ENCODE data around the gene POSTN. TPM values are rescaled to one million over a fixed set of nuclear protein-coding genes. Genes with fewer than 3 reads are reported as not detected.
"Not testable (repeated sequence)": the region's sequence is repeated elsewhere in the genome, so short reads cannot be mapped to it uniquely, and the experiment has no call there.

The POSTN gene
- total RNA-seq, 1 experiment from 2014 or later = 0.29 TPM

DNA sequence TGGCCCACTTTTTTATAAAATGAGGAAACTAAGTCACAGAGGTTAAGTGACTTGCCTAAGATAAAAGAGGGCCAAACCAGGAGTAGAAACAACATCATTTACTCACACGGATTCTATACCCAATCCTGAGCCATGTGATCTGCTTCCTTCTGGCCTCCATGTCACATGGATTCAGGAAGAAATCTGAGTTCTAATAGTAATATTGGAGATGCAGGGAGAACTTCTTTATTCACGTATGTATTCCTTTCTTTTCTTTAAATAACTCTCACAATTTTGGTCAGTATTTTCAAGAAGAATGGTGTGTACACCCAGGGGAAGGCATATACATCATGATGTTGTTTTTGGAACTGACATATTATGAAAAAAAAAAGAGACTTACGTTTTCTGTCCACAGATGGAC, 1.8 kb downstream of the POSTN start:
- intact Hi-C loops (cut with micrococcal nuclease; ENCODE audit: unreplicated experiment) = no loop called here
- Mint-ChIP-seq H3K4me1 (ENCODE audit: low read depth, unreplicated experiment) (no peaks in the 10 kb centered on the region), H3K36me3 (ENCODE audit: insufficient read depth, unreplicated experiment) (no peaks in the 10 kb centered on the region), H3K27me3 (ENCODE audit: insufficient read depth, unreplicated experiment) (no peaks in the 10 kb centered on the region), H3K27ac (ENCODE audit: unreplicated experiment) (no peak overlapping the region), H3K9me3 (ENCODE audit: unreplicated experiment) (no peaks in the 10 kb centered on the region), H3K4me3 (ENCODE audit: unreplicated experiment) (no peak overlapping the region)
- H3K36me3 ChIP-seq (ENCODE audit: control insufficient read depth, insufficient read depth, low read length) = no peaks in the 10 kb centered on the region
- H3K27me3 ChIP-seq (replicated peaks; ENCODE audit: control insufficient read depth, insufficient read depth, low read length) = no peaks in the 10 kb centered on the region; the same call in 1 of the 2 replicates
- TF ChIP-seq, protein P1, sequence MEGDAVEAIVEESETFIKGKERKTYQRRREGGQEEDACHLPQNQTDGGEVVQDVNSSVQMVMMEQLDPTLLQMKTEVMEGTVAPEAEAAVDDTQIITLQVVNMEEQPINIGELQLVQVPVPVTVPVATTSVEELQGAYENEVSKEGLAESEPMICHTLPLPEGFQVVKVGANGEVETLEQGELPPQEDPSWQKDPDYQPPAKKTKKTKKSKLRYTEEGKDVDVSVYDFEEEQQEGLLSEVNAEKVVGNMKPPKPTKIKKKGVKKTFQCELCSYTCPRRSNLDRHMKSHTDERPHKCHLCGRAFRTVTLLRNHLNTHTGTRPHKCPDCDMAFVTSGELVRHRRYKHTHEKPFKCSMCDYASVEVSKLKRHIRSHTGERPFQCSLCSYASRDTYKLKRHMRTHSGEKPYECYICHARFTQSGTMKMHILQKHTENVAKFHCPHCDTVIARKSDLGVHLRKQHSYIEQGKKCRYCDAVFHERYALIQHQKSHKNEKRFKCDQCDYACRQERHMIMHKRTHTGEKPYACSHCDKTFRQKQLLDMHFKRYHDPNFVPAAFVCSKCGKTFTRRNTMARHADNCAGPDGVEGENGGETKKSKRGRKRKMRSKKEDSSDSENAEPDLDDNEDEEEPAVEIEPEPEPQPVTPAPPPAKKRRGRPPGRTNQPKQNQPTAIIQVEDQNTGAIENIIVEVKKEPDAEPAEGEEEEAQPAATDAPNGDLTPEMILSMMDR (IDR thresholded peaks at IDR 0.05; ENCODE audit: insufficient read depth in 1 of 2, low read depth in 1 of 2, low read length in 1 of 2, severe bottlenecking in 1 of 2, unreplicated experiment in 1 of 2) = no peak
- no peak for DNase-seq
- no peaks in the 10 kb centered on the region for H3K9me3 ChIP-seq
- ChIA-PET POLR2A (no interaction called here), CTCF (no interaction called here)
- no peak overlapping the region for H3K4me3 ChIP-seq (ENCODE audit: low read depth, low read length)
- no TSS peak for BruUV-seq (replicated peaks)
- H3K4me1 ChIP-seq = no peaks in the 10 kb centered on the region

DNA sequence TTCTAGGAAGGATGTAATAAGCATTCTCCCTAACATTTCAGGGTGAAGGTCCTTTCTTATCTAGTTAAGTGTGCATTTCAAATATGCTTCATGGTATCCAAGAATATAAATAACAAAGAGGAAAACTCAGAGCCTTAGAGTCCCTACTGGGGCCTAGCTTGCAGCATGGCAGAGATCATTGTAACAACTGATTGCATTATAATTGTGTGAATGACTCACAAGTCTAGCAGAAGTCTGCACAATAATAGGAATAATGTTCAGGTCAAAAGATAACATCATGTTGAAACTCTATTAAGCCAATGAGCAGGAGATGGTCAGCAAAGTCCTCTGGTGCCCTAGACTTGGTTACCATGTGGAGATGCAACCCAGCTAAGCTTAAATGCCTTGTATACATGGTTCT, 3.4 kb downstream of the POSTN start:
- POLR2A ChIA-PET = no interaction called here
- CTCF ChIA-PET = no interaction called here
- H3K36me3 ChIP-seq (ENCODE audit: control insufficient read depth, insufficient read depth, low read length) = no peaks in the 10 kb centered on the region

DNA sequence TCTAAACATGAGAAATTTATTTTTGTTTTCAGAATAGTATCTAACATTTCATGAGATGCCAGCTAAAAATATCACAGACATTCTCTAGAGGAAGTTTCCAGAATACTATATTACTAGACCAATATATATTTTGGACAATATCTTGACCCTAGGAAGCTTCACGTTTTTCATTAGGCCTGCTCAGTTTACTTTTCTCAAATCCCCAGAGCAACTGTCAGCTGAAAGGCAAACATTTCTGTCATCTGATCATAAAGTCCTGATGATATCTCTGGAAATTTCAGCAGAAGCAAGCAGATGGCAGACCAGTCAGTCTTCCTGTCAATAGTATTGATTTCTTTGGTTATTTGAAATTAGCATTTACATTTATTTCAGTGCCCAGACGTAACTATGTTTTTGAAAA, 4.0 kb downstream of the POSTN start:
- ChIA-PET POLR2A (no interaction called here), CTCF (no interaction called here)
- DNase-seq = no peak
- no TSS peak for BruUV-seq (replicated peaks)
- TF ChIP-seq, protein P1 (IDR thresholded peaks at IDR 0.05; ENCODE audit: insufficient read depth in 1 of 2, low read depth in 1 of 2, low read length in 1 of 2, severe bottlenecking in 1 of 2, unreplicated experiment in 1 of 2) = no peak
- Mint-ChIP-seq H3K27me3 (ENCODE audit: insufficient read depth, unreplicated experiment) (peaks cover 3% of the 10 kb centered on the region), H3K27ac (ENCODE audit: unreplicated experiment) (no peak overlapping the region), H3K9me3 (ENCODE audit: unreplicated experiment) (no peaks in the 10 kb centered on the region), H3K4me1 (ENCODE audit: low read depth, unreplicated experiment) (no peaks in the 10 kb centered on the region), H3K4me3 (ENCODE audit: unreplicated experiment) (no peak overlapping the region), H3K36me3 (ENCODE audit: insufficient read depth, unreplicated experiment) (no peaks in the 10 kb centered on the region)
- no peaks in the 10 kb centered on the region for H3K4me1 ChIP-seq
- H3K4me3 ChIP-seq (ENCODE audit: low read depth, low read length) = no peak overlapping the region
- H3K36me3 ChIP-seq (ENCODE audit: control insufficient read depth, insufficient read depth, low read length) = no peaks in the 10 kb centered on the region
- intact Hi-C loops (cut with micrococcal nuclease; ENCODE audit: unreplicated experiment) = no loop called here
- no peaks in the 10 kb centered on the region; the same call in 1 of the 2 replicates for H3K27me3 ChIP-seq (replicated peaks; ENCODE audit: control insufficient read depth, insufficient read depth, low read length)
- H3K9me3 ChIP-seq = no peaks in the 10 kb centered on the region

More for the DNA sequence above, 3.4 kb downstream of the POSTN start:
- no peaks in the 10 kb centered on the region for H3K9me3 ChIP-seq
- no TSS peak for BruUV-seq (replicated peaks)
- Mint-ChIP-seq H3K36me3 (ENCODE audit: insufficient read depth, unreplicated experiment) (no peaks in the 10 kb centered on the region), H3K4me1 (ENCODE audit: low read depth, unreplicated experiment) (no peaks in the 10 kb centered on the region), H3K27me3 (ENCODE audit: insufficient read depth, unreplicated experiment) (peaks cover 3% of the 10 kb centered on the region), H3K27ac (ENCODE audit: unreplicated experiment) (no peak overlapping the region), H3K9me3 (ENCODE audit: unreplicated experiment) (no peaks in the 10 kb centered on the region), H3K4me3 (ENCODE audit: unreplicated experiment) (no peak overlapping the region)
- intact Hi-C loops (cut with micrococcal nuclease; ENCODE audit: unreplicated experiment) = no loop called here
- DNase-seq = no peak
- TF ChIP-seq, protein P1 (IDR thresholded peaks at IDR 0.05; ENCODE audit: insufficient read depth in 1 of 2, low read depth in 1 of 2, low read length in 1 of 2, severe bottlenecking in 1 of 2, unreplicated experiment in 1 of 2) = no peak
- H3K4me1 ChIP-seq = no peaks in the 10 kb centered on the region
- H3K4me3 ChIP-seq (ENCODE audit: low read depth, low read length) = no peak overlapping the region
- no peaks in the 10 kb centered on the region; the same call in 1 of the 2 replicates for H3K27me3 ChIP-seq (replicated peaks; ENCODE audit: control insufficient read depth, insufficient read depth, low read length)

DNA sequence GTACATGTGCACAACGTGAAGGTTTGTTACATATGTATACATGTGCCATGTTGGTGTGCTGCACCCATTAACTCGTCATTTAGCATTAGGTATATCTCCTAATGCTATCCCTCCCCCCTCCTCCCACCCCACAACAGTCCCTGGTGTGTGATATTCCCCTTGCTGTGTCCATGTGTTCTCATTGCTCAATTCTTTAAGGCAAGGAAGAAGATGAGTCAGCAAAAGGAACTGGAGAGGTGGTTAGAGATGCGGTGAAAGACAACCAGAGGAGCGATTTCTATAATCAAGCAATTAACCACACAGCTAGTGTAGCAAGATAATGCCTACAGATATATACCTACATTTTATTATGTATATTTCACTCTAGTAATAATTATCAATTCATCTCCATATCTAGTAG, 9.2 kb downstream of the POSTN start:
- H3K9me3 Mint-ChIP-seq (ENCODE audit: unreplicated experiment); H3K4me3 Mint-ChIP-seq (ENCODE audit: unreplicated experiment); CTCF ChIA-PET; H3K9me3 ChIP-seq; H3K27me3 ChIP-seq (replicated peaks; ENCODE audit: control insufficient read depth, insufficient read depth, low read length); intact Hi-C loops (cut with micrococcal nuclease; ENCODE audit: unreplicated experiment); H3K36me3 Mint-ChIP-seq (ENCODE audit: insufficient read depth, unreplicated experiment); H3K27ac Mint-ChIP-seq (ENCODE audit: unreplicated experiment); H3K36me3 ChIP-seq (ENCODE audit: control insufficient read depth, insufficient read depth, low read length); POLR2A ChIA-PET; BruUV-seq (replicated peaks); H3K4me3 ChIP-seq (ENCODE audit: low read depth, low read length); DNase-seq; H3K27me3 Mint-ChIP-seq (ENCODE audit: insufficient read depth, unreplicated experiment); H3K4me1 Mint-ChIP-seq (ENCODE audit: low read depth, unreplicated experiment); H3K4me1 ChIP-seq: not testable (repeated sequence)

Data from Caco-2 (cell line).